ENCODE results near the gene PRKN.

DNA sequence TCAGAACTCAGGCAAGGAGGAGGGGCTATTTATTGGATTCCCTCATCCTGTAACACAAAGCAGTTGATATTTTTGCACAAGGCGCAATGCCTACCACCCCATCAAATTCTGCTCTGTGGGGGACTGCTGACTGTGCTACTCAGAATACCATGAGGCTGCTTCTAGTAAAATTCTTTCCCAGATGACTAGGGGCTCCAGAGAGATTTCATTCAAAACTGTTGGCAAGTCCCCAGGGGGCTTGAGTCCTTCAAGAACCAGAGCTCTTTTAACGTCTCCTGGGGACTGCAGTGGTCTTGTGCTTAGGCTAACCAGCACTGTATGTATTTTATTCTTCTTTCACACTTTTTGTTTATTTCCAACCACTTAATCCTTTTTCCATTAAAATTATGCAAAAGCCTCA is 1087.8 kb downstream of the PRKN start:
- TF ChIP-seq, protein P1, sequence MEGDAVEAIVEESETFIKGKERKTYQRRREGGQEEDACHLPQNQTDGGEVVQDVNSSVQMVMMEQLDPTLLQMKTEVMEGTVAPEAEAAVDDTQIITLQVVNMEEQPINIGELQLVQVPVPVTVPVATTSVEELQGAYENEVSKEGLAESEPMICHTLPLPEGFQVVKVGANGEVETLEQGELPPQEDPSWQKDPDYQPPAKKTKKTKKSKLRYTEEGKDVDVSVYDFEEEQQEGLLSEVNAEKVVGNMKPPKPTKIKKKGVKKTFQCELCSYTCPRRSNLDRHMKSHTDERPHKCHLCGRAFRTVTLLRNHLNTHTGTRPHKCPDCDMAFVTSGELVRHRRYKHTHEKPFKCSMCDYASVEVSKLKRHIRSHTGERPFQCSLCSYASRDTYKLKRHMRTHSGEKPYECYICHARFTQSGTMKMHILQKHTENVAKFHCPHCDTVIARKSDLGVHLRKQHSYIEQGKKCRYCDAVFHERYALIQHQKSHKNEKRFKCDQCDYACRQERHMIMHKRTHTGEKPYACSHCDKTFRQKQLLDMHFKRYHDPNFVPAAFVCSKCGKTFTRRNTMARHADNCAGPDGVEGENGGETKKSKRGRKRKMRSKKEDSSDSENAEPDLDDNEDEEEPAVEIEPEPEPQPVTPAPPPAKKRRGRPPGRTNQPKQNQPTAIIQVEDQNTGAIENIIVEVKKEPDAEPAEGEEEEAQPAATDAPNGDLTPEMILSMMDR (conservative IDR thresholded peaks at IDR 0.05 in 1 of 2, IDR thresholded peaks at IDR 0.05 in 1 of 2; ENCODE audit: low read depth in 1 of 2, low read length in 2 of 2), result no peak
- no peak for TF ChIP-seq EZH2 (IDR thresholded peaks at IDR 0.05; ENCODE audit: low read length, missing control alignments)

Data from fibroblast of lung (primary cell).